Spleen (tissue), 11 donors: ENCODE data around the gene MRPS9. TPM values are rescaled to one million over a fixed set of nuclear protein-coding genes. Genes with fewer than 3 reads are reported as not detected.
A peak's percentile ranks its signal among the peaks of the same experiment; 100 is the strongest.

Experiments
- DNase-seq: peaks from one replicate; pipeline ENCODE4 v3.0.0-alpha.2; 2020
- H3K27ac ChIP-seq, 8 donors: fragments of 200-600 bp; sonication (generic) in 7 of 8; 1 replicate in 4 of 8; 2 replicates in 4 of 8; pipeline versions ENCODE4 v1.5.0 to v1.8.0; 2016 to 2021; ENCODE audit warnings: inconsistent platforms in 4 of 8, mild to moderate bottlenecking in 4 of 8, moderate library complexity in 1 of 8
- H3K27me3 ChIP-seq, 7 donors: fragments of 200-600 bp; sonication (generic) in 6 of 7; replicated peaks in 1 of 7; 1 replicate in 4 of 7; 2 replicates in 3 of 7; pipeline versions ENCODE4 v1.5.0 to v1.8.0; 2016 to 2021; ENCODE audit warnings: inconsistent platforms in 3 of 7, mild to moderate bottlenecking in 1 of 7
- H3K36me3 ChIP-seq, 6 donors: fragments of 200-600 bp; sonication (generic) in 5 of 6; 1 replicate in 4 of 6; 2 replicates in 2 of 6; pipeline versions ENCODE4 v1.5.0 to v1.8.0; 2016 to 2021; ENCODE audit warnings: inconsistent platforms in 2 of 6
- H3K4me1 ChIP-seq, 6 donors: fragments of 200-600 bp; sonication (generic) in 5 of 6; 1 replicate in 3 of 6; 2 replicates in 3 of 6; pipeline versions ENCODE4 v1.5.0 to v1.8.0; 2016 to 2021; ENCODE audit warnings: inconsistent platforms in 3 of 6
- H3K4me3 ChIP-seq, 8 donors: fragments of 200-600 bp; sonication (generic) in 7 of 8; 1 replicate in 4 of 8; 2 replicates in 4 of 8; pipeline versions ENCODE4 v1.5.0 to v1.8.0; 2016 to 2021; ENCODE audit warnings: inconsistent platforms in 4 of 8, mild to moderate bottlenecking in 4 of 8, moderate library complexity in 2 of 8
- H3K9me3 ChIP-seq, 8 donors: fragments of 200-600 bp; sonication (generic) in 7 of 8; 1 replicate in 4 of 8; 2 replicates in 4 of 8; pipeline versions ENCODE4 v1.5.0 to v1.8.0; 2016 to 2021; ENCODE audit warnings: inconsistent platforms in 4 of 8
- POLR2A ChIP-seq, 3 donors: fragments of 450-650 bp; IDR thresholded peaks; one replicate each; pipeline ENCODE4 v1.5.1; 2017; ENCODE audit warnings: antibody characterized with exemption in 3 of 3, mild to moderate bottlenecking in 1 of 3
- POLR2AphosphoS5 ChIP-seq, 3 donors: sonication (generic); formaldehyde crosslinking; IDR thresholded peaks; one replicate each; pipeline ENCODE4 v1.5.1; 2017; ENCODE audit warnings: antibody characterized with exemption in 3 of 3
- WGBS, 5 donors: extraction: QIAGEN DNeasy Blood & Tissue Kit in 3 of 5; methylation state at CpG; one replicate each; pipeline versions ENCODE4 v1.1.5 to v1.1.7; 2013 to 2018; 5-methylcytosine and 5-hydroxymethylcytosine counted together
- intact Hi-C: fragments of 100-400 bp; cut with DNase I; formaldehyde crosslinking; loops from one replicate; pipeline ENCODE4 v1.15.0; 2023; ENCODE audit warnings: low total_unique reads
- polyA plus RNA-seq, 3 donors: library from polyadenylated mRNA; stranded (reverse); fragments of 200-250 nt; gene quantifications; one replicate each; pipeline ENCODE4 v1.2.1, GENCODE V29; 2013
- total RNA-seq, 7 donors: library from RNA; depleted of rRNA in 3 of 7; stranded (reverse); fragments of >200 nt in 3 of 7; fragmentation: NEBNext Ultra II Directional in 4 of 7; extraction: Animal tissue kit (Norgen Biotek cat#: 25700) in 4 of 7; gene quantifications; one replicate each; pipeline versions ENCODE4 v1.1.0 to v1.2.1, GENCODE V29; 2016 to 2021
- TF ChIP-seq, protein P1 (sequence below), 11 experiments: fragments of 200-600 bp in 7 of 11; fragments of 450-650 bp in 4 of 11; sonication (generic) in 4 of 11; IDR thresholded peaks in 8 of 11; conservative IDR thresholded peaks in 3 of 11; 1 replicate in 7 of 11; 2 replicates in 4 of 11; pipeline versions ENCODE4 v1.4.0 to v1.8.0; 2016 to 2021; ENCODE audit warnings: antibody characterized with exemption in 11 of 11, inconsistent platforms in 4 of 11, mild to moderate bottlenecking in 1 of 11
- donor health status: healthy with polysubstance abuse.
- donor health status: DM: no; HTN: no; CAD: no; lungs with moderate emphysema.
- donor health status: DM: no; HTN: no; CAD: no.
- donor health status: Bipolar disorder and iron deficiency.
- donor health status: healthy.
- donor health status: DM: no; HTN: no; CAD: no.
- donor health status: DM: yes; HTN: yes; CAD: no.

Gene MRPS9
- total and polyA plus RNA-seq, 10 donors, result 10.4 to 28.7 (median 16.0) TPM

DNA sequence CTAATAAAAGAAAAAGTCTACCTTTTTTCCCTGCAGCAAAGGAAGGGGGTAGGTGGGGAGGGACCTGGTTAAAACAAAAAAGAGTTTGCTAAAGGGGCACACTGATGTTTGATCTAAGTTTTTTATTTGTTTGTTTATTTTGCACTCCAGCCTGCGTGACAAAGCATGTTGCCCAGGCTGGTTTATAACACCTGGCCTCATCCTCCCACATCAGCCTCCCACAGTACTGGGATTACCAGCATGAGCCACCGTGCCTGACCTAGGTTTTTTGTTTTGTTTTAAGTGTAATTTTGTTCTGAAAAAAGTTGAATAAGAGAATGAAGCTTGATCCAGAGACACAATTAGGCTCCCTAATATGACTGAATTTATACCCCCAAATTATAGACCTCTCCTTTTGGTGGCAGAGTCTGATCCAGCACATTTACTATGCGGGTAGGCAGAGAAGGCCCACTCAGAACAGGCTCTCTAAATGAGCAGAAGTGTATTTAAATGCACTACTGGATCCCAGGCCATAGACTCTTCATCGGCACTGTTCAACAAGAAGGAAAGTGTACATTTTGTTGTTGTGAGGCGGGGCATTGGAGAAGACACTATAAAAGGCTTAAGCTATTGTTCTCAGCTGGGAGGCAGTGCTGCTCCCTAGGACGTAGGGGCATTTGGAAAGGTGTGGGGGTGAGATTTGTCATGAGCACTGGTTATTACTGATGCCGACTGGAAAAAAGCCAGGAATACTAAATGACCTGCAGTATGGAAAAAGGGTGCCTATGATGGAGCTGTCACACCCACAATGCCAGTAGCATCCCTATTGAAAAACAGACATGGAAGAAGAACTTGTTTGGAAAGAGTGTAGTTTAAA is 32.4 kb downstream of the MRPS9 start:
- Histone ChIP-seq H3K4me3 (no peak overlapping the region), H3K27ac (no peak overlapping the region), H3K9me3 (no peaks in the 10 kb centered on the region), H3K36me3 (peaks cover 0 to 42% (median 0%) of the 10 kb centered on the region in 6 donors), H3K27me3 (no peaks in the 10 kb centered on the region), H3K4me1 (peaks cover 0 to 10% (median 0%) of the 10 kb centered on the region in 6 donors)
- intact Hi-C loops, result no loop called here
- 81 to 89% (median 87%) methylated on average over 7 of the region's 7 CpGs for WGBS, 5 donors
- no peak for DNase-seq
- no peak for TF ChIP-seq POLR2A (IDR thresholded peaks at IDR 0.05)
- TF ChIP-seq POLR2AphosphoS5 (IDR thresholded peaks at IDR 0.05), result no peak
- TF ChIP-seq, protein P1, sequence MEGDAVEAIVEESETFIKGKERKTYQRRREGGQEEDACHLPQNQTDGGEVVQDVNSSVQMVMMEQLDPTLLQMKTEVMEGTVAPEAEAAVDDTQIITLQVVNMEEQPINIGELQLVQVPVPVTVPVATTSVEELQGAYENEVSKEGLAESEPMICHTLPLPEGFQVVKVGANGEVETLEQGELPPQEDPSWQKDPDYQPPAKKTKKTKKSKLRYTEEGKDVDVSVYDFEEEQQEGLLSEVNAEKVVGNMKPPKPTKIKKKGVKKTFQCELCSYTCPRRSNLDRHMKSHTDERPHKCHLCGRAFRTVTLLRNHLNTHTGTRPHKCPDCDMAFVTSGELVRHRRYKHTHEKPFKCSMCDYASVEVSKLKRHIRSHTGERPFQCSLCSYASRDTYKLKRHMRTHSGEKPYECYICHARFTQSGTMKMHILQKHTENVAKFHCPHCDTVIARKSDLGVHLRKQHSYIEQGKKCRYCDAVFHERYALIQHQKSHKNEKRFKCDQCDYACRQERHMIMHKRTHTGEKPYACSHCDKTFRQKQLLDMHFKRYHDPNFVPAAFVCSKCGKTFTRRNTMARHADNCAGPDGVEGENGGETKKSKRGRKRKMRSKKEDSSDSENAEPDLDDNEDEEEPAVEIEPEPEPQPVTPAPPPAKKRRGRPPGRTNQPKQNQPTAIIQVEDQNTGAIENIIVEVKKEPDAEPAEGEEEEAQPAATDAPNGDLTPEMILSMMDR (IDR thresholded peaks at IDR 0.05 in 8 of 11, conservative IDR thresholded peaks at IDR 0.05 in 3 of 11), result no peak

DNA sequence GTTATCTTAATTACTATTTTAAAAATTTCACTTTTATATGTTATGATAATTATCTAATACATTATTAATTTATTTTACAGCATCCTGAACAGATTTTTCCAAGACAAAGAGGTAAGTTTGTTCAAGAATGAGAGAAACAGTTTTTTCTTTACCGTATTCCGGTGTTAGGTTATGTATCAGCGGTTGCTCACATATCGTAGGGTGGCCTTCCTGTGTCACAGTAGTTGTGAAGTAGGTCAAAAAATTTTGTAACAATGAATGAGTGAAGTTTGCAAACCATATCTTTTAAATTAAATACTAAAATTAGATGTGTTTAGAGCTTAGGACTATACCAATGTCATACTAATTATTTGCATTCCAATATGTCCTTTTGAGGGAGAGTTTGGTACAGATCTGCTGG is 33.5 kb downstream of the MRPS9 start:
- DNase-seq, result no peak
- 91 to 95% (median 91%) methylated on average over 4 of the region's 4 CpGs for WGBS, 5 donors
- intact Hi-C loops, result no loop called here

DNA sequence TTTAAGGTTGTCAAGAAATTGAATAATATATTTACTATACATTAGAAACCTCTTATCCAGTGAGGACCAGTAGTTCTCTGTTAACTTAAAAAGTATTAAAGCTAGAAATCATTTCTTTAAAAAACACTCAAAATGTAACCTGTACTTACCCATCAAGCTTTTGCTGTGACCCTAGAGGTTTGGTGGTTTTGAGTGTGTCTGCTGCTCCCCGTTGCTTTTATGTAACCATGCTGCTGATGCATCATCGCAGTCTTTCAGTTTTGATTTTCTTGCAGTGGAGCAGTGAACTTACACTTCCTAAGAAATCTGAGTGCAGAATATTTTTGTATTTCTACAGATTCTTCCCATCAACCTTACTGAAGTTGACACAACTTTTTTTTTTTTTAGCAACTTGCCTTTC is 34.2 kb downstream of the MRPS9 start:
- Histone ChIP-seq H3K36me3 (peaks cover 0 to 44% (median 0%) of the 10 kb centered on the region in 6 donors), H3K27me3 (no peaks in the 10 kb centered on the region), H3K27ac (peak overlapping the region in 1 of 8 donors; percentile 12), H3K9me3 (no peaks in the 10 kb centered on the region), H3K4me3 (no peak overlapping the region), H3K4me1 (peaks cover 0 to 10% (median 0%) of the 10 kb centered on the region in 6 donors)
- WGBS, 5 donors, result 67 to 82% (median 74%) methylated on average over 2 of the region's 2 CpGs
- no peak for TF ChIP-seq POLR2A (IDR thresholded peaks at IDR 0.05)
- TF ChIP-seq, protein P1 (IDR thresholded peaks at IDR 0.05 in 8 of 11, conservative IDR thresholded peaks at IDR 0.05 in 3 of 11), result no peak
- no peak for TF ChIP-seq POLR2AphosphoS5 (IDR thresholded peaks at IDR 0.05)
- intact Hi-C loops, result no loop called here
- DNase-seq, result no peak

More for the DNA sequence above, 33.5 kb downstream of the MRPS9 start:
- Histone ChIP-seq H3K27ac (peak overlapping the region in 1 of 8 donors; percentile 12), H3K9me3 (no peaks in the 10 kb centered on the region), H3K27me3 (no peaks in the 10 kb centered on the region), H3K4me3 (no peak overlapping the region), H3K4me1 (peaks cover 0 to 10% (median 0%) of the 10 kb centered on the region in 6 donors), H3K36me3 (peaks cover 0 to 44% (median 0%) of the 10 kb centered on the region in 6 donors)
- no peak for TF ChIP-seq POLR2A (IDR thresholded peaks at IDR 0.05)
- no peak for TF ChIP-seq POLR2AphosphoS5 (IDR thresholded peaks at IDR 0.05)
- TF ChIP-seq, protein P1 (IDR thresholded peaks at IDR 0.05 in 8 of 11, conservative IDR thresholded peaks at IDR 0.05 in 3 of 11), result no peak

DNA sequence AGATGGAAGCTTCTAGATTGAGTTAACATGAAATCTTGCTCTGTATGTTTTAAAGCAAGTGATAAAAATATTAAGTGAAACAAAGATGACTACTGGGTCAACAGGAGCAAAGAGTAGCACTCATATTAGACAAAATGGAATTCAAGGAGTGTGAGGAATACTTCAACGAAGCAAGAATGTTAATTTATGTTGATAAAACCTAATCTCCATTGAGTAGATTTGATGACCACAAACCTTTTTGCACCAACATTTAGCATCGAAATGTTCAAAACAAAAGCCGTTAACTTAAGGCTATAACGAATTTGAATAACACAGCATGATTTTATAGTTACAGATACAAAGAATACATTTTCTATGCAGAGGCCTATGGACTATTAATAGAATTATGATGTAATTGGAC is 35.7 kb downstream of the MRPS9 start:
- Histone ChIP-seq H3K36me3 (peaks cover 0 to 44% (median 0%) of the 10 kb centered on the region in 6 donors), H3K4me3 (no peak overlapping the region), H3K4me1 (peaks cover 0 to 10% (median 0%) of the 10 kb centered on the region in 6 donors), H3K27ac (no peak overlapping the region), H3K27me3 (no peaks in the 10 kb centered on the region), H3K9me3 (no peaks in the 10 kb centered on the region)
- TF ChIP-seq POLR2AphosphoS5 (IDR thresholded peaks at IDR 0.05) (no peak), POLR2A (IDR thresholded peaks at IDR 0.05) (no peak)
- TF ChIP-seq, protein P1 (IDR thresholded peaks at IDR 0.05 in 8 of 11, conservative IDR thresholded peaks at IDR 0.05 in 3 of 11), result no peak
- intact Hi-C loops, result no loop called here
- DNase-seq, result no peak
- WGBS, 5 donors, result 72 to 96% (median 82%) methylated on average over 4 of the region's 4 CpGs
